MM.1S (cell line): Measurements from ENCODE around the gene MAP3K4.

Experiments used
- DNase-seq: peaks from one replicate; pipeline ENCODE4 v3.0.0-alpha.2; 2015
- H2AFZ ChIP-seq: fragments of 300-600 bp; sonication (generic); 2 replicates; pipeline ENCODE4 v1.6.0; 2016; ENCODE audit warnings: antibody characterized with exemption, low read length
- H3F3A ChIP-seq: fragments of 300-600 bp; sonication (generic); 2 replicates; pipeline ENCODE4 v1.6.1; 2016; ENCODE audit warnings: mild to moderate bottlenecking, antibody characterized with exemption, low read length, moderate library complexity, mixed read lengths; ENCODE audit not compliant: insufficient read depth
- H3K27ac ChIP-seq: fragments of 300-600 bp; sonication (generic); 2 replicates; pipeline ENCODE4 v1.5.1; 2016; ENCODE audit warnings: mild to moderate bottlenecking, low read length
- H3K27me3 ChIP-seq: fragments of 300-600 bp; sonication (generic); replicated peaks from 2 replicates; pipeline ENCODE4 v1.6.0; 2016; ENCODE audit warnings: low read length; ENCODE audit not compliant: insufficient read depth
- H3K36me3 ChIP-seq: fragments of 300-600 bp; sonication (generic); replicated peaks from 2 replicates; pipeline ENCODE4 v1.6.1; 2016; ENCODE audit warnings: mild to moderate bottlenecking, low read length, mixed read lengths; ENCODE audit not compliant: insufficient read depth
- H3K4me1 ChIP-seq: fragments of 300-600 bp; sonication (generic); 2 replicates; pipeline ENCODE4 v1.6.1; 2016; ENCODE audit warnings: low read length, mixed read lengths
- H3K4me2 ChIP-seq: fragments of 300-600 bp; sonication (generic); 2 replicates; pipeline ENCODE4 v1.6.0; 2016; ENCODE audit warnings: low read depth, low read length
- H3K4me3 ChIP-seq: fragments of 300-600 bp; sonication (generic); 2 replicates; pipeline ENCODE4 v1.5.1; 2016; ENCODE audit warnings: low read length, mixed read lengths
- H3K79me2 ChIP-seq: fragments of 300-600 bp; sonication (generic); 2 replicates; pipeline ENCODE4 v1.6.1; 2016; ENCODE audit warnings: mixed run types, low read length, mixed read lengths
- H3K9ac ChIP-seq: fragments of 300-600 bp; sonication (generic); 2 replicates; pipeline ENCODE4 v1.6.1; 2016; ENCODE audit warnings: low read length, mixed read lengths
- H3K9me2 ChIP-seq: fragments of 300-600 bp; sonication (generic); replicated peaks from 2 replicates; pipeline ENCODE4 v1.6.1; 2016; ENCODE audit warnings: mild to moderate bottlenecking, low read length, mixed read lengths; ENCODE audit not compliant: insufficient read depth
- H3K9me3 ChIP-seq: fragments of 300-600 bp; sonication (generic); replicated peaks from 2 replicates; pipeline ENCODE4 v1.6.1; 2016; ENCODE audit warnings: mild to moderate bottlenecking, low read length, mixed read lengths; ENCODE audit not compliant: insufficient read depth
- H4K20me1 ChIP-seq: fragments of 300-600 bp; sonication (generic); 2 replicates; pipeline ENCODE4 v1.6.1; 2016; ENCODE audit warnings: mild to moderate bottlenecking, low read length, moderate library complexity, mixed read lengths; ENCODE audit not compliant: insufficient read depth
- CTCF ChIP-seq: fragments of 300-600 bp; sonication (generic); IDR thresholded peaks from 2 replicates; pipeline ENCODE4 v1.5.1; 2016; ENCODE audit warnings: antibody characterized with exemption, low read length, mixed read lengths
- EZH2 ChIP-seq: fragments of 300-600 bp; sonication (generic); optimal IDR thresholded peaks from 2 replicates; pipeline ENCODE3; 2017; ENCODE audit warnings: low read depth, mild to moderate bottlenecking, antibody characterized with exemption, low read length, mixed read lengths
- EZH2phosphoT487 ChIP-seq: fragments of 300-600 bp; sonication (generic); IDR thresholded peaks from 2 replicates; pipeline ENCODE4 v1.6.1; 2018; ENCODE audit warnings: antibody characterized with exemption, low read length

Gene MAP3K4

GRCh38 chr6:160955508-160956295, 35.9 kb upstream of the MAP3K4 start:
- no peak for TF ChIP-seq EZH2
- TF ChIP-seq EZH2phosphoT487: no peak
- TF ChIP-seq CTCF: no peak
- no peak for DNase-seq
- no peaks in the 10 kb centered on the region for H3K79me2 ChIP-seq
- no peaks in the 10 kb centered on the region for H3K36me3 ChIP-seq
- no peak overlapping the region for H3K4me3 ChIP-seq
- H2AFZ ChIP-seq: no peak overlapping the region
- no peak overlapping the region for H3K27ac ChIP-seq
- no peaks in the 10 kb centered on the region for H3F3A ChIP-seq
- no peaks in the 10 kb centered on the region for H4K20me1 ChIP-seq
- no peaks in the 10 kb centered on the region for H3K27me3 ChIP-seq
- no peaks in the 10 kb centered on the region for H3K9me2 ChIP-seq
- no peaks in the 10 kb centered on the region for H3K4me1 ChIP-seq
- no peaks in the 10 kb centered on the region for H3K9me3 ChIP-seq
- no peak overlapping the region for H3K9ac ChIP-seq
- no peak overlapping the region for H3K4me2 ChIP-seq

- Histone ChIP-seq H2AFZ (no peak overlapping the region), H3K27me3 (no peaks in the 10 kb centered on the region), H3K4me1 (no peaks in the 10 kb centered on the region), H3K4me3 (no peak overlapping the region), H3K27ac (no peak overlapping the region), H3K36me3 (no peaks in the 10 kb centered on the region), H3K79me2 (no peaks in the 10 kb centered on the region), H3K9me2 (no peaks in the 10 kb centered on the region), H3K9me3 (no peaks in the 10 kb centered on the region), H3K9ac (no peak overlapping the region), H3K4me2 (no peak overlapping the region), H4K20me1 (no peaks in the 10 kb centered on the region), H3F3A (no peaks in the 10 kb centered on the region)
- TF ChIP-seq CTCF (no peak), EZH2phosphoT487 (no peak), EZH2 (no peak)
- DNase-seq: no peak
These were observed 35.1 kb upstream of the MAP3K4 start for GRCh38 chr6:160956300-160957035.

GRCh38 chr6:160959726-160960435, 31.7 kb upstream of the MAP3K4 start:
- no peaks in the 10 kb centered on the region for H3K27me3 ChIP-seq
- no peak overlapping the region for H3K4me2 ChIP-seq
- H2AFZ ChIP-seq: no peak overlapping the region
- H3K79me2 ChIP-seq: no peaks in the 10 kb centered on the region
- H4K20me1 ChIP-seq: no peaks in the 10 kb centered on the region
- DNase-seq: no peak
- no peak overlapping the region for H3K4me3 ChIP-seq
- no peaks in the 10 kb centered on the region for H3K9me3 ChIP-seq
- no peaks in the 10 kb centered on the region for H3K9me2 ChIP-seq
- no peaks in the 10 kb centered on the region for H3K36me3 ChIP-seq
- no peaks in the 10 kb centered on the region for H3K4me1 ChIP-seq
- H3K27ac ChIP-seq: no peak overlapping the region
- no peak overlapping the region for H3K9ac ChIP-seq
- no peak for TF ChIP-seq EZH2
- no peak for TF ChIP-seq EZH2phosphoT487
- no peak for TF ChIP-seq CTCF
- H3F3A ChIP-seq: no peaks in the 10 kb centered on the region
